Putamen (tissue), 1 donor: ENCODE results near the gene ANXA2.

Experiments used
- DNase-seq: peaks from one replicate; pipeline ENCODE4 v3.0.0-alpha.2; 2016; ENCODE audit warnings: low spot score

The ANXA2 gene

GRCh38 chr15:60389261-60390077, 8.3 kb downstream of the ANXA2 start:
- DNase-seq: no peak

GRCh38 chr15:60387321-60387720, 10.5 kb downstream of the ANXA2 start:
- no peak for DNase-seq

- DNase-seq: no peak
These were observed 11.2 kb downstream of the ANXA2 start for GRCh38 chr15:60386615-60387014.

- no peak for DNase-seq
These were observed 11.9 kb downstream of the ANXA2 start for GRCh38 chr15:60385620-60386552.

- no peak for DNase-seq
These were observed 13.2 kb downstream of the ANXA2 start for GRCh38 chr15:60384526-60385126.

- no peak for DNase-seq
These were observed 13.7 kb downstream of the ANXA2 start for GRCh38 chr15:60384053-60384452.

- DNase-seq: no peak
These were observed 14.8 kb downstream of the ANXA2 start for GRCh38 chr15:60382773-60383674.

GRCh38 chr15:60381148-60381788, 16.5 kb downstream of the ANXA2 start:
- no peak for DNase-seq

GRCh38 chr15:60379525-60380274, 18.1 kb downstream of the ANXA2 start:
- no peak for DNase-seq

GRCh38 chr15:60379185-60379524, 18.6 kb downstream of the ANXA2 start:
- no peak for DNase-seq

- DNase-seq: no peak
These were observed 21.1 kb downstream of the ANXA2 start for GRCh38 chr15:60376677-60377095.

GRCh38 chr15:60375306-60375705, 22.5 kb downstream of the ANXA2 start:
- no peak for DNase-seq

GRCh38 chr15:60374628-60375081, 23.1 kb downstream of the ANXA2 start:
- DNase-seq: no peak

GRCh38 chr15:60374209-60374608, 23.6 kb downstream of the ANXA2 start:
- no peak for DNase-seq

GRCh38 chr15:60373745-60374144, 24.0 kb downstream of the ANXA2 start:
- no peak for DNase-seq

GRCh38 chr15:60373327-60373726, 24.5 kb downstream of the ANXA2 start:
- DNase-seq: no peak

GRCh38 chr15:60372756-60373155, 25.0 kb downstream of the ANXA2 start:
- no peak for DNase-seq

- no peak for DNase-seq
These were observed 25.6 kb downstream of the ANXA2 start for GRCh38 chr15:60372227-60372626.

- DNase-seq: no peak
These were observed 26.4 kb downstream of the ANXA2 start for GRCh38 chr15:60371175-60372051.

GRCh38 chr15:60370869-60371136, 27.0 kb downstream of the ANXA2 start:
- DNase-seq: no peak
